Activated gamma-delta T cell treated with anti-CD3 and anti-CD28 coated beads, Interleukin-2, amount 50 U/mL, for 16 hours (primary cell): Measurements from ENCODE around the gene CCL7.
"Not testable (repeated sequence)": the region's sequence is repeated elsewhere in the genome, so short reads cannot be mapped to it uniquely, and the experiment has no call there.

Experiments used
- DNase-seq: peaks from one replicate; pipeline ENCODE4 v3.0.0-alpha.2; 2020; ENCODE audit warnings: low read depth

CCL7 gene

GRCh38 chr17:34269969-34270368, at the start of gene CCL7:
CCL7 (plus strand) TSS chr17:34270221; CDS start chr17:34270291, 70 bp downstream.
- DNase-seq, result no peak

DNA sequence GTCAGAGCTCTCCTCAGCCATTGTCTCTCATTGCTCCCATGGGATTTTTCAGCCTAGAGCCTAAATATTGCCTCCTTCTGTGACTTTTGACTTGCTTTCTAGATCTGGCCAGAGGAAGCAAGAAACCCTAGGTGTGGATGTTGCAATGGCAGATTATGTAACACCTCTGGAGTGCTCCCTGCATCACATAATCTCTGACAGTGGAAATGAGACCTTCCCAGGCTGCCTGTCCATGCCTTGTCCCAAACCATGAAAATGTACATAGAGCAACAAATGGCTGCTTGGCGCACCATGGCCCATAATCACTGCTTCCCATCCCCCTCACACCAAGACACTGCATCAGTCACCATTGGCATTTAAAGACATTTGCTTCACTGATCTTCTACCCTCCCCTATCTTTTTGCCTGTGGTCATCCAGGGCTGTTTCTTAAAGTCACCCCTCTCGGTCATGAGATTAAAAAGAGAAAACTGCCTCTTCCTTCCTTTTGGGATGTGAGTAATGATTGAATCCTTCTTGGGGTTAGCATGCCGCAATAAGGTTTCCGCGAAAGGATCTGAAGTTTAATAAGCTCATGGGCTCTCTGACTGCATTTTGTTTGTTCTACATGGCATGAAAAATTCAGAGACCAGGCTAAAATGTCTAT, 49.1 kb upstream of the CCL7 start:
- DNase-seq, result no peak

DNA sequence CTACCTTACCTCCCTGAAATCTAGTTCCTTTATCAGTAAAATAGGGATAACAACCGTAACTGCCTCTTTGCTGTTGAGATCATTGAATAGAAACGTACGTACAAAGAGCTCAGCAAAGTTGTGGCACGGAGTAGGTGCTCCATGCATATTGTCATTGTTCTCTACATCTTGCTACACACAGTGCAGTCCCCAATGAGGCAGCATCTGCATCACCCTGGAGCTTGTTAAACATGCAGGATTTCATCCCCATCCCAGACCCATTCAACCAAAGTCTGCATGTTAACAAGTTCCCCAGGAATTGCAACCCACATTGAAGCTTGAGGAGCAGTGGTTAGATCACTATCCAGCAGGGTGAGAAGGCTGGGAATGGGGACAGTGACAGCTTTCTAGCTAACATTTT, 48.6 kb upstream of the CCL7 start:
- DNase-seq, result no peak

DNA sequence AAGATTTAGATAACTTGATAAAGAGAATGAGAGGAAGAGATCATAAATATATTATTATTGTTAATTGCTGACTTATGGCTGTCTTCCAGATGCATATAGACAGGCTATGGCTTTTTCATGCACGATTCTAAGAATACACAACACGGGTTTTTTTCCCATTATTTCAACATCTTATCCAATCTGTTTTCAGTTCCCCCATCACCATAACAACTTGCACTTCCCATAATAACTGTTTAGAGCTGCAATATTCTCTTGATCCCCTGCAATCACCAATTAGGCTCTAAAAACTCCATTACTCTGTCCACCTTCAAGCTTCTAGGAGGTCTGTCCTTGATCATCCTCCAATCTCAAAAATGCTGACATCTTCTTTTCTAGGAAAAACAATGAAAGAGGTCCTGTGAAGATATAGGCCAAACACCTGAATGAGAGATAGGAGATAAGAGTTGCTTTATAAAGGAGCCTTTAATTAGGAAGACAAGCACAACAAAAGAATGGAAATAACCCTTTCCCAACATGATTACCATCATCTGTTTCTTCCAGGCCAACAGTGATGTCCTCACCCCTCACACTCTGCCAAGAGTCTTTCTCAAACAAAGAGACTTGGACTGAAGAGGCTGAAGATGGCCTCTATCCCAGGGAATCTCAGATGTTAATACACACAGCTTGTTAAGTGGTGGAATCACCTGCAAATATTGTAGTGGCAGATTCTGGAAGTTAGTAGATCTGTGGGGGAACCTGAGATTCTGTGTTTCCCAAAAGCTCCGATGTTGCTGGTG, 47.1 kb upstream of the CCL7 start:
- no peak for DNase-seq

DNA sequence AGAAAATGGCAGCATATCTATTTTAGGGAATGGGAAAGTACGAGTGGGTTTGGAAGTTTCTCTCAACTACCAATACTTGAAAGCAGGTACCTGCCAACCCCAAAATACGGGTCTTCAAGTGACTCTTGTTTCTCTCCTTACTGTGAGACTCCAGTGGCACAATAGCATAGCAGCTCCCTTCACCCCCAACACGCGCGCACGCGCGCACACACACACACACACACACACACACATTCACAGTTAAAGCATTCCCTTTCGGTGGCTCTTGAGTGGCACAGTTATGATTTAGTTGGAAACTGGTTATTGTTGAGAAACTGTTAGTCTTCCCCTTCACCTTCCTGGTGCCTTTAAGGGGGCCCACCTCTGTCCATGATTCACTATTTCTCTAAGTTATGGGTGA, 45.0 kb upstream of the CCL7 start:
- no peak for DNase-seq

DNA sequence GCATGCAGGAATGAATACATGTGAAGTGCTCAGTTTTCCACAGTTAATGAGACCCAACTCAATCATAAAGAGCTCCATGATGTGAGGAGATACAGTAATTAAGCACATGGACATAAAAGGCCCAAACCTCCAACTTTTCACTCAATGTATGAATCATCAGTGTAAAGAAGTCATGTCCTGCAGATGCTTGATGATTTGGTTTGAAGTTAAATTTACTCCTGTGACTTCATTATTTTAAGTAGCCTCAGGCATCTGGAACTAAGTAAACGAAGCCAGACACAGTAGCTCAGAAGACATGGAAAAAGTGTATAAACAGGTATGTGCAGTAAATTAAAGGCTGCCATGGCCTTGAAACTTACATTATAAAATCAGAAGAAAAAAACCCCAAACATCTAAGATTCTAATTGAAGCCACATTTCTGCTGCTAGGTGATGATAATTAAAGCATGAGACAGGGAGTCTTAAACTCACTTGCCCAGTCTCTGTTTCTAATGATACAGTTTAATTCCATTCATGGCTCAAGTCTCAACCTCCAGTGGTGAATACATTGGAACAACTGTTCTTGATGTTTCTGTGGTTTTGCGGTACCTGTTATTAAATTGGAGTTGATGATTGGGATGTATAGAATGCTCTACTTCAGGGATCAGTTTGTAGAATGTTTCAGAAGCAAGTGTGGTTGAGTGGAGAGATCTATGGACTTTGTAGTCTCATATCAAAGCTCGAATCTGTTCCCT, 43.8 kb upstream of the CCL7 start:
- no peak for DNase-seq

GRCh38 chr17:34226744-34227034, 43.3 kb upstream of the CCL7 start:
- DNase-seq, result no peak

DNA sequence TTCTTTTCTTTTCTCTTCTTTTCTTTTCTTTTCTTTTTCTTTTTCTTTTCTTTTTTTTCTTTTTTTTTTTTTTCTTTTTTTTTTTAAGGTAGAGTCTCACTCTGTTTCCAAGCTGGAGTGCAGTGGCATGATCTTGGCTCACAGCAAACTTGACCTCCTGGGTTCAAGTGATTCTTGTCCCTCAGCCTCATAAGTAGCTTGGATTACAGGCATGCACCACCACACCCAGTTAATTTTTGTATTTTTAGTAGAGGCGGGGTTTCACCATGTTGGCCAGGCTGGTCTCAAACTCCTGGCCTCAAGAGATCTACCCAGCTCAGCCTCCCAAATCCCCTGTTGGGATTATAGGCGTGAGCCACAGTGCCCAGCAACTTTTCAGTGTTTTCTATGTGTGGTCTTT, 42.7 kb upstream of the CCL7 start:
- not testable (repeated sequence) for DNase-seq

DNA sequence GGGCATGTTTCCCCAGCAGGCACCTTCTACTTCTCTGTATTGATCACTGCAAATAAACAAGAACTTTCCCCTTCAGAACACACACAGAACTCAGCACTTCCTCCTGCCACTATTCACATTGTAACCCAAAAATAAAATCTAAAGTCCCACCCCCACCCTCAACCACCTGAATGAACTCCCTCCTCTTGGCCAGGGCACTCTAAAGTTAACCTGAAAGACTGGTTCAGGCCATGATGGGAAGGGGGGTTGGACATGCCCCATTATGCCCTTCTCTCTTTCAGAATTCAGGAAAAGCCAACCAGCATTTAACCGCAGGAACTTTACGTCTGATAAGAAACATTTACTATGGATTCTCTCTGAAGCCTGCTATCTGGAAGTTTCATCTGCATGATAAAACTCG, 42.3 kb upstream of the CCL7 start:
- DNase-seq, result no peak

DNA sequence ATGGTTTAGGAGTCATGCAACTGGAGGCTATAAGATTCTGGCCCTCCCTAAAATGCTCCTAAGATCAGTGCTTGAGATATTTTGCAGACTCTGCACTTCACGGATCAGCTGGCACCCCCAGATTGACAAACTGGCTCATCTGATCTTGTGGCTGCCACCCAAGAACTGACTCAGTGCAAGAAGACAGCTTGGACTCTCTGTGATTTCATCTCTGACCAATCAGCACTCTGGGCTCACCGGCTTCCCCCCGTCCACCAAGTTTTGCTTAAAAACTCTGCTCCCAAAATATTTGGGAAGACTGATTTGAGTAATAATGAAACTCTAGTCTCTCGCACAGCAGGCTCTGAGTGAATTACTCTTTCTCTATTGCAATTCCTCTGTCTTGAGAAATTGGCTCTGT, 41.2 kb upstream of the CCL7 start:
- no peak for DNase-seq

DNA sequence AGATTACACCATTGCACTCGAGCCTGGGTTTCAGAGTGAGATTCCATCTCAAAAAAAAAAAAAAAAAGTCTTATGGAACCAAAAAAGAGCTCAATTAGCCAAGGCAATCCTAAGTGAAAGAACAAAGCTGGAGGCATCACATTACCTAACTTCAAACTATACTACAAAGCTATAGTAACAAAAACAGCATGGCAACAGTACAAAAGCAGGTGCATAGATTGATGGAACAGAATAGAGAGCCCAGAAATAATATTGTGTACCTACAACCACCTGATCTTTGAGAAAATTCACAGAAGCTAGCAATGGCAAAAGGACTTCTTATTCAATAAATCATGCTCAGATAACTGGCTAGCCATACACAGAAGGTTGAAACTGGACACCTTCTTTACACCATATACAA, 39.7 kb upstream of the CCL7 start:
- DNase-seq, result no peak

DNA sequence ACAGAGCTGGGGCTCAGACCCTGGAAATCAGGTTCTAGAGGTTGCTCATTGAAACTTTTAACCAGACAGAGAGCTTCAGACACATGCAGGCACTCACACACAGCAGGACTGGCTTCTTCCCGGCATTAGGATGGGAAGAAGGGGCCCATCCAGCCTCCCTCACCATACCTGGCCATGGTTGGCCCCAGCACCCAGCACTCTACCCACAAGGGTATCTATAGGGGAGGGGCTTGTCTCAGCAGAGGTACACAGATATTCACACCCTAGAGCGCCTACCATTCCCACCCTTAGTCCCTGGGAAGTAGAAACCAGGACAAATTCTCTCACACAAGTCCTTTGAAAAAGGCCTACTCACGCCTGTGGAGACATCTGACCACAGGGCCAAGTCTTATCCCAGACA, 35.4 kb upstream of the CCL7 start:
- DNase-seq, result no peak

DNA sequence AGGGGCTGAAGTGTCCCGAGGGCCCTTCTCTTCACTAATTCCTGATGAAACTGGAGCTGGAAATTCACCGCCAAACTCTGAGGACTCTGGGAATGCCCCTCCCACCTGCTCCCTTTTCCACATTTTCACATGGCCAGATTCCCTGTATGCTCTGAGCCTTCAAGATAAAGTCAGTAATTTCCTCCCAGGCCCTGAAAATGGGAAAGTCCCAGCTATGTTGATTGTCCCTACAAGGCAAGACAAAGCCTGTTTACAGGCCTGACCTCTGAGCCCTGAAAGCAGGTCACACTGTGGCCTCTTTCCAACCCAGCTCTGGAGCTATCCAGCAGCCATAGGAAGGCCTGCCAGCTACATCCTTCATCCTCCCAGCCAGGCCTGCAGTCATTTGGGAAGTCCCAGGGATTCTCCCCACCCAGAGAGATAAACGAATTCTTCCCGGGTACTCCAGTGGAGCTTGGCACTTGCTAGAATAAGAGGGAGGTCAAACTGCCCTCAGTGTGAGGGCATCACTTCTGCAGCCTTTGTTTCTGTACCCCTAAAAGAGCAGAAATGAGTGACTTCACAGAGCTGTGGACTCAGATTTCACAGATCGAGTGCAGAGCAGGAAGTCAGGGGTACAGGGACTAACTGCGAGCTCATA, 34.5 kb upstream of the CCL7 start:
- no peak for DNase-seq

- DNase-seq, result no peak
Observed at GRCh38 chr17:34236281-34236892, 33.6 kb upstream of the CCL7 start.

- no peak for DNase-seq
Observed at GRCh38 chr17:34237458-34237857, 32.6 kb upstream of the CCL7 start.

GRCh38 chr17:34241062-34241461, 29.0 kb upstream of the CCL7 start:
- no peak for DNase-seq

DNA sequence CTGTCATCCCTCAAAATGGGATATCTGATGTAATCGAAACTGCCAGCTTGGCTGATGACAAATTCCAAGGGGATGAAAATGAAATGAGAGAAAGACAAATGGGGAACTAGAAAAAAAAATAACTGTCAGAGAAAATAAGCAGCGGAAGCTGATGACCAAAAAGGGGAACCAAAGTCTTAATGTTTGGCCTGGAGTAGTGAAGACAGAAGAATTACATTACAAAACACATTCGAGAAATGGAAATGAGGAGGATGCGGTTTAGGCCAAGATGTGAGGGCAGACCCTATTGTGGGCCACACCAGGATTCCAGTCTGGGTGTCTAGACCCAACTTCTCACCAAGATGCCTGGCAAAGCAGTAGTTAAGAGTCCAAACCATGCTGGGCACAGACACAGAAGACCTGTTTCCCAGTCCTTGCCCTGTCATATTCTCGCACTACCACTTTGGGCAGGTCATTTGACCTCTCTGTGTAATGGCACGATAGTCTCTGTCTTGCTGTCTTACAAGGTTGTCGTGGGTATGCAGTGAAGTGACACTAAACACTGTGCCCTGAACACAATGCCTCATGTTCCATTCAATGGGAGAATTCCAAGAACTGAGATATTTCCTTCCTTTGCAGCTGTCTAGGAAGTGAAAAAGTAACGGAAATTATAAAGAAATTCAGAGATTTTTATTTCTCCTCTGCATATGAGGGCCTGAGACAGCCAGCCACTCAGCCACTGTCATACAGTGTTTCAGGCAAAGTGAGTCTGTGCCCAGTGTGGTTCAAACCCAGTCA, 27.2 kb upstream of the CCL7 start:
- no peak for DNase-seq

GRCh38 chr17:34243364-34244320, 26.4 kb upstream of the CCL7 start:
- DNase-seq, result no peak

- no peak for DNase-seq
Observed at GRCh38 chr17:34245351-34245905, 24.6 kb upstream of the CCL7 start.

DNA sequence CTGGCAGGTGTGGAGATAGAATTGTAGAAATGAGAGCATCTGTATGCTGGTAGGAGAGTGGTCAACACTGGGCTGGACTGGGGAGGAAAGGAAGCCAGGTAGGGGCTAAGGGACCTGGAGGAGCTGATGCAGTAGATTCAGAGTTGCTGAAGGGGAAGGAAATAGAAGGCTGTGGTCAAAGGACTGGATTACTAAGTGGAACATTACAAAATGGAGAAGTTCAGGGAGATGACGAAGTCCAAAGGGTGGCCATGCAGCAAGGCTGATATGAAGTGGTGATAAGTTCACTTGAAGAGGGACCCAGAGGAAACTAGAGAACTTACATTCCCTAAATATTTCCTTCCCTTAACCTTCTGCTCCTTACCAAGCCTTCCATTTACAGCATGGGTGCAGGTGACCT, 23.6 kb upstream of the CCL7 start:
- no peak for DNase-seq
